WI38 (cell line): ENCODE data around the gene KCNJ6.
"Not testable (repeated sequence)": the region's sequence is repeated elsewhere in the genome, so short reads cannot be mapped to it uniquely, and the experiment has no call there.

Experiments
- H3K4me3 ChIP-seq: 2 replicates; pipeline ENCODE4 v1.5.1; 2011; ENCODE audit warnings: low read depth, mild to moderate bottlenecking, control low read depth, low read length
- CTCF ChIP-seq: IDR thresholded peaks from 2 replicates; pipeline ENCODE4 v1.5.1; 2012; ENCODE audit warnings: low read depth, mild to moderate bottlenecking, control low read depth, low read length

KCNJ6 gene

GRCh38 chr21:37658121-37658816 lies 258.0 kb downstream of the KCNJ6 start:
- no peak for TF ChIP-seq CTCF
- no peak overlapping the region for H3K4me3 ChIP-seq

- TF ChIP-seq CTCF = no peak
- no peak overlapping the region for H3K4me3 ChIP-seq
Measured at GRCh38 chr21:37656899-37657298, 259.4 kb downstream of the KCNJ6 start.

- no peak for TF ChIP-seq CTCF
- H3K4me3 ChIP-seq = no peak overlapping the region
Measured at GRCh38 chr21:37655611-37656300, 260.5 kb downstream of the KCNJ6 start.

GRCh38 chr21:37654596-37654995 lies 261.7 kb downstream of the KCNJ6 start:
- no peak overlapping the region for H3K4me3 ChIP-seq
- TF ChIP-seq CTCF = no peak

- no peak overlapping the region for H3K4me3 ChIP-seq
- no peak for TF ChIP-seq CTCF
Measured at GRCh38 chr21:37653201-37653600, 263.1 kb downstream of the KCNJ6 start.

- no peak overlapping the region for H3K4me3 ChIP-seq
- TF ChIP-seq CTCF = no peak
Measured at GRCh38 chr21:37647781-37648180, 268.5 kb downstream of the KCNJ6 start.

GRCh38 chr21:37646761-37647160 lies 269.5 kb downstream of the KCNJ6 start:
- not testable (repeated sequence) for H3K4me3 ChIP-seq
